ENCODE data around the gene SET.

SET gene

GRCh38 chr9:128713941-128714573, 25.0 kb downstream of the SET start:
- no peak for DNase-seq

DNA sequence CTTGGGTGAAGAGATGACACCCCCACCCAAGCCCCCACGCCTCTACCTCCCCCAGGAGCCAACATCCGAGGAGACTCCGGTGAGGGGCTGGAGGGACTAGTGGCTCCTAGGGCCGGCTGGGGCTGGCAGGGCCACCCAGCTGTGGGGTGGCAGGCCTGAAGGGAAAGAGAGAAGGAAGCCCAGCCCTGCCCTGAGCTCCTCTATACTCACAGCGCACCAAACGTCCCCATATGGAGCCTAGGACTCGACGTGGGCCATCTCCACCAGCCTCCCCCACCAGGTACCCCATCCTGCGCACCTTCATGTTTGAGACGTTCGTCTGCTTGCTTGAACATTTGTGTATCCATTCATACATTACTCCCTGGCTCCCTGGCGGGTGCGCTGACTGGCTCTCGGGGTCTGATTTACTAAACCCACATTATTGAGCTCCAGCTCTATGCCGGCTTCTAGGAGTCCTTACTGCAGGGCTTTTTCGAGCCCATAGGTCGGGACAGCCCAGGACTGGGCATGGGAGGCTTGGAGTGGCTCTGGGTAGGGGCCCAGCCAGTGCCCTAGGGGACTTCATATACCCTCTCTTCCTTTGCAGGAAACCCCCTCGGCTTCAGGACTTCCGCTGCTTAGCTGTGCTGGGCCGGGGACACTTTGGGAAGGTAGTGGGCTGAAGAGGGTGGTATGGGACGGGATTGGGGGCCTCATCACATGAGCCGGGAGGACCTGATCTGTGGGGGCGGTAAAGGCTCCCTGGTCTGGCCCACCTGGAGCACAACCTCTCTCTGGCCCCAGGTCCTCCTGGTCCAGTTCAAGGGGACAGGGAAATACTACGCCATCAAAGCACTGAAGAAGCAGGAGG, 25.8 kb downstream of the SET start:
- no peak for DNase-seq

DNA sequence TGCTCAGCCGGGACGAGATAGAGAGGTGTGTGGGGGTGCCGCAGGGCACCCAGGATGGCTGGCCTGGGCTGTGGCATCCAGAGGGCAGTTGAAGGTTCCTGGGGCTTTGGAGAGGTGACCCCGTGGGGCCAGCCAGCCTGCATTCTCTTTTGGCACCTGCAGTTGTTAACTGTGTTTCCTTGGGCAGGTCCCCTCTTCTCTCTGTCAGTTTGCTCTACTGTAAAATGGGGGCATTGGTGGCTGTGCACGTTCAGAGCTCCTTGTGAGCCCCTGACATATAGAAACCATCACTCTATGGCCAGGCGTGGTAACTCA, 26.4 kb downstream of the SET start:
- DNase-seq: no peak

- DNase-seq: no peak
Measured at GRCh38 chr9:128716581-128717254, 27.7 kb downstream of the SET start.

DNA sequence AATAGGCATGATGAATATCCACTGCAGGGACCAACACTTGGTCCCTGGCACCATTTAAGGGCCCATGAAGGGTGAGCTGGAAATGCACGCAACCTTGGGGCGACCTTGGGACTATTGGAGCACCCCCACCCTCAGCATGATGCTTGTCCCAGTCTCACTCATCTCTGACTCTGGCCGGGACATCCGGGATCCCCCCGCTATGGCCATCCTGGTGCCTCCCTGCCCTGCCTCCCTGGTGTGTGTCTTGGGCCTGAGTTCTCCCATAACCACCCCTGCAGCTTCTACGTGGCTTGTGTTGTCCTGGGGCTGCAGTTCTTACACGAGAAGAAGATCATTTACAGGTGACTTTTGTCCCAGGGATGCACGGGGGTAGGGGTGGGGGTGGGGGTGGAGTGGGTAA, 29.0 kb downstream of the SET start:
- DNase-seq: no peak

DNA sequence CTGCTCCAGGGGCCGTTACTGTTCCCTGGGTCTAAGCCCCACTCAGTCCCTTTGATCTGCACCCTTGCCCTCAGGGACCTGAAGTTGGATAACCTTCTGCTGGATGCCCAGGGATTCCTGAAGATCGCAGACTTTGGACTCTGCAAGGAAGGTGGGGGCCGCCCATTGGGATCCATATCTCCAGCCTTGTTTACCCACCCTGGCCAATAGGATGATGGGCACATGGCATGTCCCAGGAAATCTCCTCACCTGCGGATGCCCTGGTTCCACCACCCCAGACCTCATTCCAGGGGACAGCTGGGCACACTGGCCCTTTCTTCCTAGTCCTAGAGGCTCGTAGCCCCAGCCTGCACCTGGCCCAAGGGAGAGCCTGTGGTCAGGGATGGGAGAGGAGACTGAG, 29.5 kb downstream of the SET start:
- no peak for DNase-seq

DNA sequence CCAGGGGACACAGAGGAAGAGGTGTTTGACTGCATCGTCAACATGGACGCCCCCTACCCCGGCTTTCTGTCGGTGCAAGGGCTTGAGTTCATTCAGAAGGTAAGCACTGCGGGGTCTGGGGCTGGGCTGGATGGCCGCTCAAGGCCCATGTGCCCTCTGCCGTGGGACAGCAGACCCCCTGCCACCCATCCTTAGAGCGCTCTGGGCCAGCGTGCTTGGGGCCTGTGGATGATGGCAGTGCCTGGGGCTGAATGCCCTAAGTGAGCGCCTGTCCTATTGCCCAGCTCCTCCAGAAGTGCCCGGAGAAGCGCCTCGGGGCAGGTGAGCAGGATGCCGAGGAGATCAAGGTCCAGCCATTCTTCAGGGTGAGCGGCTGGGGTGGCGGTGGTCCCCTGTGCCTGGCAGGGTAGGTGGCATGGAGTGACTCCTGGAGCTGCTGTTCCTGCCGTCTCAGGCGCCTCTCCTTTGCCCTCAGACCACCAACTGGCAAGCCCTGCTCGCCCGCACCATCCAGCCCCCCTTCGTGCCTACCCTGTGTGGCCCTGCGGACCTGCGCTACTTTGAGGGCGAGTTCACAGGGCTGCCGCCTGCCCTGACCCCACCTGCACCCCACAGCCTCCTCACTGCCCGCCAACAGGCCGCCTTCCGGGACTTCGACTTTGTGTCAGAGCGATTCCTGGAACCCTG, 31.0 kb downstream of the SET start:
- DNase-seq: no peak

- no peak for DNase-seq
Measured at GRCh38 chr9:128720841-128721486, 31.9 kb downstream of the SET start.

DNA sequence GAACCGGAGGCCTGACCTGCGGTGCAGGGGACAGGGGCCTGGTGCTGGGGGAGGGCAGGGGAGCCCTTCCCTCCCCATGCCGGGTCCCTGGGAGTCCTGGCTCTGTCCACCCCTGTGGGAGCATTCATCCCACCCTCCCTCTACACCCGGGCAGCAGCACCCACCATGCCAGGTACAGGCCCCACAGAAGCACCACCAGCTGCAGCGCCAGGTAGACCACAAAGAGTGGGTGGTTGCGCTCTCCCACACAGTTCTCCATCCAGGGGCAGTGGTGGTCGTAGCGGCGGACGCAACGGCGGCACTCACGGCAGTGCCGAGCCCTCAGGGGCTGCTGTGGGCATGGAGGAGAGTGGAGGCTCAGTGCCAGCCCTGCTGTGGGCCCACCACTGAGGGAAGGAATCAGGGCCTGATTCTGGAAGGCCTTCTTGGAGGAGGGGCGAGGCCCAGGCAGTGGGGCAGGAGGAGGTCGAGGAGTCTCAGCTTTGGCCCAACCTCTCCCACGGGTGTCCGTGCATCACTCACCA, 32.5 kb downstream of the SET start:
- DNase-seq: no peak

GRCh38 chr9:128722380-128723351, 33.6 kb downstream of the SET start:
- DNase-seq: no peak

GRCh38 chr9:128723352-128723865, 34.4 kb downstream of the SET start:
- no peak for DNase-seq

GRCh38 chr9:128723866-128724743, 35.1 kb downstream of the SET start, which contains the start of gene ZDHHC12:
Gene ZDHHC12, minus strand, starts transcription at chr9:128724127. Its CDS starts 34 bp downstream, at chr9:128724093.
- peak; percentile 98 for DNase-seq

- DNase-seq: peak; percentile 94
Measured at GRCh38 chr9:128724744-128725211, 35.8 kb downstream of the SET start.

DNA sequence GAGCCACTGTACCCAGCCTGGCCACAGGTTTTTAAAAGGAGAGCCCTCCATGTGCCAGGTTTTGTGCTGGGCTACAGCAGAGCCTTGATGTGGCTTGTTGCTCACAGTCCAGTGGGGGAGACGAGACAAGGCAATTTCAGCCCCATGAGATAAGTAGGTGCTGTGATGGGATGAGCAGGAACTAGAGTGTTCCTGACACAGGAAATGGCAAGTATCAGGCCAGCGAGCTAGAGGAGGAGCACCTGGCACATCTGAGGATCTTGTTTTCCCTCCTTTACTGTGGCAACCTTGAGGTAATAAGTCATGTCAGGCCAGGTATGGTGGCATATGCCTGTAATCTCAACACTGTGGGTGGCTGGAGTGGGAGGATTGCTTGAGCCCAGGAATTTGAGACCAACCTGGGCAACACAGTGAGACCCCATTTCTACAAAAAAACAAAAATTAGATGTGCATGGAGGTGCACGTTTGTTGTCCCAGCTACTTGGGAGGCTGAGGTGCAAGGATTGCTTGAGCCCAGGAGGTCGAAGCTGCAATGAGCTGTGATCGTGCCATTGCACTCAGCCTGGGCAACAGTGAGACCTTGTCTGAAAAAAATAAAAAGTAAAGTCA, 38.7 kb downstream of the SET start:
- DNase-seq: no peak

DNA sequence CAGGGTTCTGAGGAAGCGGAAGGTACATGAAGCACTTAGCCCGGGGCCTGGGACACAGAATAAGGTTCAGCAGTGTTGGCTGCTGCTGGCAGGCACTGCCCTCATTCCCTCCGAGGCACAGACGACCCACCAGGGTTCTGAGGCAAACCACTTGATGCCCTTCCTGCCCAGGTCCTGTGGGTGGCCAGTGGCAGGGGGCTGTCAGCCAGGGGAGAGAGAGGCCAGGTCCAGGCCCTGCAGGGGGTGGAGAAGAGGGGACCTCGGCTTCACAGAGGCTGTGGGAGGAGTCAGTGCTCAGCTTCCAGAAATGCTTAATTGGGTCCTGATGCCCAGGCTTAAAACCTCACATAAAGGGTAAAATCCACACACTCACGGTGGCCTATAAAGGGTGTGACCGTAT, 39.3 kb downstream of the SET start:
- no peak for DNase-seq

- DNase-seq: no peak
Measured at GRCh38 chr9:128729302-128729701, 40.3 kb downstream of the SET start.

- no peak for DNase-seq
Measured at GRCh38 chr9:128729766-128730517, 40.9 kb downstream of the SET start.

DNA sequence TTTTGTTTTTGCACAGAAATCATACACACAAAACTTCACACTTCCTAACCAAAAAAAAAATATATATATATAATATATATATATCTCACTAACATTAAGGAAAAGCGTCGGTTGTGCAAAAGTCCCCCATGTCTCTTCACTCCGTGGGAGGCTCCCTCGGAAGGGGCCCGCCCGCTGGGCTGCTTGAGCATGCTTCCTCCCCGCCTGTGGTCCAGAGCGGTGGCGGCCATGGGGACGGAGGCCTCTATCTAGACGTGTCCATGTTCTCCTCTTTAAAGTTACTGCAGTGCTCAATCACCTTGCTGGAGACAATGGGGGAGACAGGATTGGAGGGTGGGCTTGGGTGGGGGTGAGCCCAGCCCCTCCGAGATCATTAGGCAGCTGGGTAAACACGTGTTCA, 42.1 kb downstream of the SET start:
- no peak for DNase-seq

DNA sequence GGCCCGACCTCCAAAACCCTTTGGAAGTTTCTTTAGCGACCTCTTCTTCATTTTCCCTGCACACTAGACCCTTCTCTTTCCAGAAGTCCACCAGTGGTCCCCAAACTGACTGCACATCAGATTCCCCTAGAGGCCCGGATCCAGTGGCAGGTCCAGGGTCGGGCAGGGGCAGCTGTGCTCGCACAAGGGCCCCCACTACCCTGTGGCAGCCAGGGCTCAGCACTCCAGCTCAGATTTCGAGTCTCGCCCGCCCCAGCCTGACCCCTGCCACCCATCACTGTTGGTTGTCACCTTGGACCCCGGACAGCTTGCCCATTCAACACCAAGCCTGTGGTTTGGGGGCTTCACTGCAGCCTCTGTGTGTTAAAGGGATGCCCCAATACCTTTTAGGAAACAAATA, 42.7 kb downstream of the SET start:
- DNase-seq: no peak

All from NCI-H1436 (cell line).